ELR (cell line): ENCODE results near the gene LMF1.
"Not testable (repeated sequence)": the region's sequence is repeated elsewhere in the genome, so short reads cannot be mapped to it uniquely, and the experiment has no call there.

Experiments
- DNase-seq: peaks from one replicate; pipeline ENCODE4 v3.0.0-alpha.2; 2015; ENCODE audit warnings: low read depth

The LMF1 gene

DNA sequence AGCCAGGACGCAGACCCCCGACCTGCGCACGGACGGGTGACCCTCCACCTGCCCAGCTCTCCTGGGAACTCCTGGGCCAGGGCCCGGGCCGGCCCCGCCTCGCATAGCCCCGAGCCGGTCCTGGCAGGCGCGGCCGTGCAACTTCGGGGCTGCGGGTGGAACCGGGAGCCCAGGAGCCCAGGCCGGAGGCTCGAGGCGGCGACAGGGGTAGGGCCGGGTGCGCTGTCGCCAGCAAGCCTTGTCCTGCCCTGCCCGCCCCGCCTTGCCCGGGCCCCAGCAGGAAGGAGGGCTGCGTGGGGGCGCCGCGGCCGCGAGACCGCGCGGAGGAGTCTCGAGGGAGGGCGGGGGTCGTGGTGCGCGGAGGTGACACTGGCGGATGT, 408 bp downstream of the LMF1 start:
- no peak for DNase-seq

GRCh38 chr16:969508-970385, 1.0 kb downstream of the LMF1 start:
- DNase-seq, result no peak

DNA sequence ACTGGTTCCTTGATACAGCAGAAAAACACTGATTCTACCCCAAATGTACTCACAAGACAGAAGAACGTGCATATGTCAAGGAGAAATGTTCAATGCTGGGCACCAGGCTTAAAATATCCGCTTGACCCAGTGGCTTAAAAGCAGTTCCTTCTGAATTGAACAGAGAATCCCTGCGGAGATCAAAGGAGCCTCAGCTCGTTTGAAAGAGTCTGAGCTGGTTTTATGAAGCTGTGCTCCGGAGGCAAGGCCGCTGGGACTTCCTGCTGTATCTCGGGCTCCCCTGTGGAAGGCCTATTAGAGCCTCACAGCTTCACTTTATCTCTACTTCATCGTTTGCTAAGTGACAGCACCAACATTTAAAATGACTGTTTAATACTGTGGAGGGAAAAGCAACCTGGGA, 2.2 kb downstream of the LMF1 start:
- DNase-seq, result no peak

- DNase-seq, result no peak
These were observed 3.1 kb downstream of the LMF1 start for GRCh38 chr16:967546-968295.

DNA sequence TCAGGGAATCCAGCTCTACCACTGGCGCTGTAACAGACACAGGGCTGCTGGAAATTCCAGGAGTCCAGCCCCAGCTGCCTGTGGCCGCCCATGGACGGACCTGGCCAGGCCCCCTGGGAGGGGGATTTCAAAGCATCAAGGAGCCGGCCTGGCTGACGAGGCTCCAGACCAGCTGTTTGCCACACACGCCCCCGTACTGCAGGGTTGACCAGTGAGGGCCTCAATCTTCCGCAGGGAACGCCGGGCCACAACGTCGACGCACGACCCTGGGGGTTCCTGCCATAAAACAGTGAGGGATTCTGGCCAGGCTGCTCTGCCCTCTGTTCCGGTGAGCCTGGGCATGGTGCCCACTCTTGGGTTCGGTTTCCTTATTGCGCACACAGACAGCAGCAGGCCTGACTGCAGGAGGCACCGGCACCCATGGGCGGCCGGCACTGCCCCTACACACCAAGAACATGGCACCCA, 3.7 kb downstream of the LMF1 start:
- no peak for DNase-seq

GRCh38 chr16:966505-966904, 4.3 kb downstream of the LMF1 start:
- DNase-seq, result no peak

DNA sequence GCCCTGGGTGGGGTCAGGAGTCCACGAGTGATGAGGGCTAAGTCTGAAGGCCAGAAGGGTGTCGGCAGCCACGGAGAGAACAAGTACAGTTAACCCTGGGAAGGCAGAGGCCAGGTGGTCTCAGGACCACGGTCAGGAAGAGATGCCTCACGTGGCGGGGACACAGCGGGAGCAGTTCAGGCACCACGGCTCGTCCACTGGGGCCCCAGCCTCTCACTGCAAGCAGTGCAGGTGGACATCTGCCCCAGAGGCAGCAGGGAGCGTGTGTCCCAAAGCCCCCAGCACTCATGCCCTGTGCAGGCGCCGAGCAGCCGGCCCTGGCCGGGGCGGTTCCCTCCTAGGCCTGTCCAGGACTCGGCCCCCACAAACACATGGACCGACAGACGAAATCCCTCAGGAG, 4.7 kb downstream of the LMF1 start:
- DNase-seq, result no peak

- DNase-seq, result no peak
These were observed 5.3 kb downstream of the LMF1 start for GRCh38 chr16:965487-965886.

DNA sequence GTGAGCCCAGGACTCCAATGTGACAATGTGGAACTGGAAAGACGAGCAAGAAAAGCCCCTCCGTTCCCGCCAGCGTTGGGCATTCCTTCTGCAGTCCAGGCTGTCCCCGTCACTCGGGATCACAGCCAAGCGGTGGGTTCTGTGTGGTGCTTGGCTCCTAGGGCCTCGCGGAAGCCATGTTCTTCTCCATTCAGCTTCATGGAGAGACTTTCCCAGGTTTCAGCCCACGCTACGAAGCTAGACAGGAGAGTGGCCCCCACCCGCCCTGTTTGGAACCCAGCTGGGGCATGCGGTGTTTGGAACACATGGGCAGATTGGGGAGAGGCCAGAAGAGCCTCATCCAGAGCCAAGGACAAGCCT, 5.8 kb downstream of the LMF1 start:
- DNase-seq, result no peak

GRCh38 chr16:964356-965035, 6.3 kb downstream of the LMF1 start:
- DNase-seq, result no peak

DNA sequence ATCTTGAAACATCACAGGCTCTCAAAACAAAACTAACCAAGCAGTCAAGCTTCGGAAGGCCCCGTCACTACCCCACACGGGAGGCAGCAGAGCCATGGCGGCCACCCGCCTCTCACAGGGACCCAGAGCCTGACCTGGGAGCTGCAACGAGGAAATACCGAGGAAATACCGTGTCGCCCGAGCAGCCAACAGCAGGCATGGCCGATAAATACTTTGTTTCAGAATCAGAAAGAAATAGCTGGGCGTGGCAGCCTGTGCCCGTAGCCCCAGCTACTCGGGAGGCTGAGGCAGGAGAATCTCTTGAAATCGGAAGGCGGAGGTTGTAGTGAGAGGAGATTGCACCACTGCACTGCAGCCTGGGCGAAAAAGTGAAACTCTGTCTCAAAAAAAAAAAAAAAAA, 6.9 kb downstream of the LMF1 start:
- DNase-seq, result no peak

GRCh38 chr16:962901-963814, 7.6 kb downstream of the LMF1 start:
- no peak for DNase-seq

- no peak for DNase-seq
These were observed 8.4 kb downstream of the LMF1 start for GRCh38 chr16:962366-962765.

DNA sequence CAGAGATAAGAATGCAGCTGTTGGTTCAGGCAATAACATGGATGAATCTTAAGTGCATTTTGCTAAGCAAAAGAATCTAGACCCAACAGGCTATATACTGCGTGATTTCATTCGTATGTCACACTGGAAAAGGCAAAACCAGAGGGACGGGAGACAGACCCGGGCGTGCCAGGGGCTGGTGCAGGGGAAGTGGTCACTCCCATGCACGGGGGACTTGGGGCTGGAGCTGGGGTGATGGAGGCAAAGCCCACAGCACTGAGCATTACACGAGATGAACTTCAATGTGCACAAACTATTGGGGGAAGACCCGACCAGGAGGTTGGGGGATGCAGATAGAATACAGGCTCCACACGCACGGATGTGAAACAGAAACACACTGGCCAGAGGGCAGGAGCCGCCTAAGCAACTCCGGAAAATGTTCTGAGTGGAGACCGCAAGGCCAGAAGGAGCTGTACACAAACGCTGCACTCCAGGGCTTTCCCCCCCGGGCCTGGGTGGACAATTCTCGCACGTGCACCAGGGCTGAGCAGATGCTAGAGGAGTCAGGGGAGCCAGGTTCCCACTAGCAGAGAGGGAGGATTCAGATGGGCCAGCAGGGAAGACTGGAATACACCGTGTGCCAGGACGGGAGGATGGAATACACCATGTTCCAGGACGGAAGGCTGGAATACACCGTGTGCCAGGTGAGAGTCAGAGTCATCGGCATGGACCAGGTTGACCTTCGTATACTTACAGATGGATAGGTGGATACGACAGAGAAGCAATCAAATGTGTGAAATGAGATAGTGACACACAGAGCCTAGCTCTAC, 11.3 kb downstream of the LMF1 start:
- no peak for DNase-seq

DNA sequence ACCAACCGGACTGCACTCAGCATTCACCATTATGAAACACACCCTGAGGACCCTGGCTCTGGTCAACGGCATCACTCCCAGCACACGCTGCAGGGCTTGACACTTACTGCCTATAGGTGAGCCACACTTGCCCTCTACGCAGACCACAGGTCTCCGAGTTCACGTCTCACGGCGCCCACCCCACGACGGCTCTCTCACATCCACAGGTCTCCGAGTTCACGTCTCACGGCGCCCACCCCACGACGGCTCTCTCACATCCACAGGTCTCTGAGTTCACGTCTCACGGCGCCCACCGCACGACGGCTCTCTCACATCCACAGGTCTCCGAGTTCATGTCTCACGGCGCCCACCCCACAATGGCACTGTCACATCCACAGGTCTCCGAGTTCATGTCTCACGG, 15.0 kb downstream of the LMF1 start:
- not testable (repeated sequence) for DNase-seq

- DNase-seq, result not testable (repeated sequence)
These were observed 17.0 kb downstream of the LMF1 start for GRCh38 chr16:953818-954217.

DNA sequence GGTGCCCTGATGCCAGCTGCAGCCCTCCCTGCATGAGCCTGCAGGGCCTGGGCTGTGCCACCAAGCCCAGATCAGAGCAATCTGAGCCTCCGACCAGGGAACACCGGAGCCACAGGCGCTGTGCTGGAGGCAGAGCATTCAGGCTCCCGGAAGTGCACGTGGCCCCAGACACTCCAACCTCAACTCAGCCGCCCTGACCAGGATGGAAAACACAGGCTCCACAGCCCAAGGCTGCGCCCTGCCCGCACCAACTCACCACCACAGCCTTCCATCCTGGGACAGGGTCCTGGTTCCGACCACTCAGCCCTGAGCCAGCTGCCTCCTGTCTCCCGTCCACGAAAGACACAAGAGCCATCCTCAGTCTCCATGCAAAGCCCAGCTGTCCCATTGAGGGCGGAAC, 18.5 kb downstream of the LMF1 start:
- no peak for DNase-seq

DNA sequence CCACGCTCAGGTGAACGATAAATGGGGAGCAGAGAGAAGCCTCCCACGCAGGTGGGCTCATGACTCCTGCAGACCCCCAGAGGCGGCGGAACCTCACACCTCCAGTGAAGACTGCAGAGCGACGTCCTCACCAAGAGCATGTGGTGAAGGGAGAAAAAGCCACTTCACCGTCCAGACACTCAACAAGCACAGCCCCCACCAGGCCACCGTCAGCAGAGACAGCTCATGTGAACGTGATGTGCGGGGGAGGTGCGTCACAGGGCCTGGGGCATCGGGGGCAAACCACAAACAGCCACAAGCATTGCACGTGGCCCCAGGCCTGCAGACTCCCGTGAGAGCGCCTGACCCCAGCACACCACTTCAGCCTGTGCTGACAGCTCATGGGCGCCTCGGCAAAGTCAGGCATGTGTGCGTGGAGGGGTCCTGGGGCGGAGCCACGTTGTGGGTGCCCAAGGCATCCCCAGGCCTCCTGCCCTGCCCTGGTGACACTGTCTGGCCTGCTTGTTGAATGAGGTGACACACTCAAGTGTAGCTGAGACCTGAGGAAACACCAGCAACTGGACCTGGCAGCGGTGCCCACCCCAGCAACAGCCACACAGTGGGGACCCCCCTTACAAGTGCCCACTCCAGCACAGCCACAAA, 19.0 kb downstream of the LMF1 start:
- DNase-seq, result no peak

GRCh38 chr16:950733-951573, 19.8 kb downstream of the LMF1 start:
- not testable (repeated sequence) for DNase-seq
